HG03378 (cell line): ENCODE results near the gene TAPBP.
"Not testable (repeated sequence)": the region's sequence is repeated elsewhere in the genome, so short reads cannot be mapped to it uniquely, and the experiment has no call there.

ENCODE experiments used
- ATAC-seq: cut with Tn5 transposase; IDR thresholded peaks from one replicate; pipeline ENCODE4 v1.9.1; 2021; ENCODE audit warnings: mild to moderate bottlenecking, moderate library complexity; ENCODE audit not compliant: unreplicated experiment

Gene TAPBP

DNA sequence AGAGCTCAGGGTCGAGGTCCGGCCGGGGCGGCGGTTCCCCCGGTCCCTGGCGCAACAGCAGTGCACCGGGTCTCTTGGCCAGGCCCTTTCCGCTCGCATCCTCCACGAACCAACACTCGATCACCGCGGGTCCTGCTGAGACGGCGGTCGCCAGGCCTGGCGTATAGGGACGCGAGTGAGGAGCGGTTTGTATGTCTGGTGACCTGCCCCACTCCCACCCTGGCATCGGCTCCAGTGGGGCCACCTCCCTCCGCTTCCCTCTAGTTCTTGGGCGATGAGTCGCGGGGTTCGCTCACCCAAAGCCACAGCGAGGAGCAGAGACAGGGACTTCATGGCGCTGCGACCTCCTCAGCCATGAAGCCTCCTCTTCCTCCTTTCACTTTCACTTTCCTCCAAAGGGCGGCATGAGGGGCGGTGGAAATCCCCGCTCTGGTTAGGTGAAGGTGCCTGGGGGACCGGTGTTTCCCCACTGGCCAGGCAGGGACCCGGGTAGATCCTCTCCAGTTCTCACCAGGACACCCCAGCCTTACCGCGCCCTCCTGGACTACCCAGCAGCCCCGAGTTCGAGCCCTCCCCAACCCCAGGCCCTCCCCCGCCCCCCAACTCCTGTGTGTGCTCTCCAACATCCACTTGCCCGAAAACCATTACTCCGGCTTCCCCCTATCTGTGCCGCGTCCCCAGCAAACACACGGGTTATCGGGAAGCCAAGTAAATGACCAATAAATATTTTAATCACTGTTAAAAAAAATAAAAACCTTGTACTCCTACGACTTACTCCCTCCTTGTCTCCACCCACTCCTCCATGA lies at the start of gene TAPBP:
TSS of gene TAPBP (minus strand) at position 370 of the 806 bp plus-strand sequence. CDS start at position 333, 37 bp downstream.
- no peak for ATAC-seq

DNA sequence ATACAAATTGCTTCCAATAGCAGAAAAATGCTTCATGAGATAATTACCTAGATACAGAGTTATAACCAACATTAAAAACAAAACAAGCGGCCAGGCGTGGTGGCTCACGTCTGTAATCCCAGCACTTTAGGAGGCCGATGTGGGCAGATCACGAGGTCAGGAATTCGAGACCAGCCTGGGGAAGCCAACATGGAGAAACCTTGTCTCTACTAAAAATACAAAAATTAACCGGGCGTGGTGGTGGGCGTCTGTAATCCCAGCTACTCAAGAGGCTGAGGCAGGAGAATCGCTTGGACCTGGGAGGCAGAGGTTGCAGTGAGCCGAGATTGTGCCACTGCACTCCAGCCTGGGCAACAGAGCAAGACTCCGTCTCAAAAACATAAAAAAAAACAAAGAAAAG lies 49.6 kb upstream of the TAPBP start:
- not testable (repeated sequence) for ATAC-seq

DNA sequence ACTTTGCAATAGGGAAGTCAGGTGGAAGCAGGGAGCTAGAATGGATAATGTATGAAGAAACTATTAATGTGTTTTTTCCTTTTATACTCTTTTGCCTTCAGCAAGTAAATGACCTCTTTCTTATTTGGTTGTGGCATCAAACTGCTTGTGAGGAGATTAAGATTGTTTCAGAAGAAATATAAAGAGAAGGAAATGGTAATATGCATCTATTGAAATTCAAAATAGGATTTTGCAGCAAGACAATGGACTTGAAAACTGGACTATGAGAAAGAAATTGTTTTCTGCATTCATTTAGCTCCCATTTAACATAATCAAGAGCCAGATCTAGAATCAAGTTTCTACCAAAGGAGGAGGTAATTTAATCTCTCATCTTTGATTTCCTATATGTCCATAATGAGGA lies 45.5 kb upstream of the TAPBP start:
- no peak for ATAC-seq

DNA sequence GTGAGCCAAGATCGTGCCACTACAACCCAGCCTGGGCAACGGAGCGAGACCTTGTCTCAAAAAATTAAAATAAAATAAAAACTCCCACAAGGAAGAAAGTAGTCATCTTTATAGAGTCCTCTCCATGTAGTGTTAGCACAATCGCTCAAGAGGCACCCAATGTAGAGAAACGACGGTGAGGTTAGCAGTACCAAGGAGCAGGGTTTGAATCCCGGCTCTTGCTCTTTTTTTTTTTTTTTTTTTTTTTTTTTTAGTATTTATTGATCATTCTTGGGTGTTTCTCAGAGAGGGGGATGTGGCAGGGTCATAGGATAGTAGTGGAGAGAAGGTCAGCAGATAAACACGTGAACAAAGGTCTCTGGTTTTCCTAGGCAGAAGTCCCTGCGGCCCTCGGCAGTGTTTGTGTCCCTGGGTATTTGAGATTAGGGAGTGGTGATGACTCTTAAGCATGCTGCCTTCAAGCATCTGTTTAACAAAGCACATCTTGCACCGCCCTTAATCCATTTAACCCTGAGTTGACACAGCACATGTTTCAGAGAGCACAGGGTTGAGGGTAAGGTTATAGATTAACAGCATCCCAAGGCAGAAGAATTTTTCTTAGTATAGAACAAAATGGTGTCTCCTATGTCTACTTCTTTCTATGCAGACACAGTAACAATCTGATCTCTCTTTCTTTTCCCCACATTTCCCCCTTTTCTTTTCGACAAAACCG lies 43.4 kb upstream of the TAPBP start:
- ATAC-seq, result not testable (repeated sequence)

DNA sequence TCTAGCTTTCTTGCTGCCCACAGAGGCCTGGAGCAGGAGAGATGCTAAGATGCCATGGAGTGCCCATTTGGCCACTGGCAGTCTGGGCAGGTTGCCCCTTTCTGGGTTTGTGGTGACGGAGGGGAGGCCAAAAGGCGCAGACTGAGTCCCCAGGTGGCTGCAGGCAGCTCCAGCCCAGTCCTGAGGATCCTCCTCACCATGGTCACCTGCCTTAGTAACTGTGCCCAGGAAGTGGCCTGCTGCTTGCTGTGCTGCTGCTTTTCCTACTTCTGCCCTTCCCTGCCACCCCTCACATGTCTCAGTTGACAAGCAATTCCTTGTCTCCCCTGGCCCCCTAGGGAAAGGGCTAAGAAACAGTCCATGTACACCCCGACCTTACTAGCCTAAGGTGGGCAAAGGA lies 42.4 kb upstream of the TAPBP start:
- ATAC-seq, result no peak

- not testable (repeated sequence) for ATAC-seq
Observed at GRCh38 chr6:33355860-33356259, 42.0 kb upstream of the TAPBP start.

- ATAC-seq, result no peak
Observed at GRCh38 chr6:33347816-33348215, 33.9 kb upstream of the TAPBP start.

- ATAC-seq, result not testable (repeated sequence)
Observed at GRCh38 chr6:33346972-33347371, 33.1 kb upstream of the TAPBP start.

DNA sequence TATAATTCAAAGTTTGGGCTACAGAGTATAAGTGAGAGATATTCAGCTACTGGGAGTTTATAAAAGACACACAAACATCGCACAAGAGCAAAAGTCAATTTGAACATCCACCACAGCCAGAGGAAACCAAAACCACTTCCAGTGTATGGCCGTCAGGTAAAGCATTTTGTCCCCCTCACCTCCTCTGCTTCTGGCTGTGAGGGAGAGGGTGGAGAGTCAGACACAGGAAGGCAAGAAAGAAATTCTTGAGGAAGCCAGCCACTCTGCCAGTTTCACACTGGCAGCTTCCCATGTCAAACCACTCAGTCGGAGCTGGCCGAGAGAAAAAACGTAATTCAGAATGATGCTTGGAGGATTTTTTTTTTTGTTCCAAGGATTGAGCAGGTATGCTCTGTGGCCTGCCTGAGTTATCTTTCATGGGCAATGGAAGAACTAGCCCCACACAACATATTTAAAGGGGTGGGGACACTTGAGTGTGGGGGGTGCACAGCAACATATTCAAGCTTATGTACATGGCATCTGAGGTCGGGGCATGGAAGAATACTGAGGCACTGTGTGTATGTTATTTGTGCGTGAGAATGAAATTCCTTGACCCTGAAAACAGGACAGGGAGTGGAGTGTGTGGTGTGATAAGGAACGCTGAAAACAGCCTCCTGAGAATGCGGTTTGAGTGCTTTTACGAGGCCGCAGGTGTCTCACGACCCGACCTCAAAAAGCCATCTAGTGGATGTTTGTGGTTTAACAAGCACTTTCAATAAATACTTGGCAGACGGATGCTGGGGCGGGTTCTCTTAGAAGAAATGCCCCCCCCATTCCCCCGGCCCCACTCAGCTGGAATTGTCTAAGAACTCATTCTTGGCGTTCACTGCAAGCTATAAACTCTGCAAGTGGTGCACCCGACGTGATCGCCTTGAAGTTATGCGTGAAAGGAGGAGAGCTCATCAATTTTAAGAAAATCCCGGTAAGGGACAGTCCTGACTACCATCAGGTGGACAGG lies 31.1 kb upstream of the TAPBP start:
- ATAC-seq, result no peak

- ATAC-seq, result peak; percentile 42
Observed at GRCh38 chr6:33343953-33344611, 30.2 kb upstream of the TAPBP start.

DNA sequence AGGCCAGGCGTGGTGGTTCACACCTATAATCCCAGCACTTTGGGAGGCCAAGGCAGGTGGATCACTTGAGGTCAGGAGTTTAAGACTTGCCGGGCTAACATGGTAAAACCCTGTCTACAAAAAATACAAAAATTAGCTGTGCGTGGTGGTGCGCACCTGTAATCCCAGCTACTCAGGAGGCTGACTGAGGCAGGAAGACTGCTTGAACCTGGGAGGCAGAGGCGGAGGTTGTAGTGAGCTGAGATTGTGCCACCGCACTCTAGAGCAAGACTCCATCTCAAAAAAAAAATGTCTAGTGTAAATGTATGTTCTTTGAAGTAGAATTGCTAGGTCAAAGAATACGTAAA lies 29.7 kb upstream of the TAPBP start:
- not testable (repeated sequence) for ATAC-seq

DNA sequence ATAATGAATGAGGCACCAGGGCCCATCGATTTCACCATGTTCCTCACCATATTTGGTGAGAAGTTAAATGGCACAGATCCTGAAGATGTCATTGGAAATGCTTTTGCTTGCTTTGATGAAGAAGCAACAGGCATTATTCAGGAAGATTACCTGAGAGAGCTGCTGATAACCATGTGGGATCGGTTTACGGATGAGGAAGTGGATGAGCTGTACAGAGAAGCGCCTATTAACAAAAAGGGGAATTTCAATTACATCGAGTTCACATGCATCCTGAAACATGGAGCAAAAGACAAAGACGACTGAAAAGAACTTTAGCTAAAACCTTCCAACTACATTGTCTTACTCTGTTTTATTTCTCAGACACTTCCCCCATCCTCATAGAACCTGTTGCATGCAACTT lies 25.3 kb upstream of the TAPBP start:
- ATAC-seq, result no peak

DNA sequence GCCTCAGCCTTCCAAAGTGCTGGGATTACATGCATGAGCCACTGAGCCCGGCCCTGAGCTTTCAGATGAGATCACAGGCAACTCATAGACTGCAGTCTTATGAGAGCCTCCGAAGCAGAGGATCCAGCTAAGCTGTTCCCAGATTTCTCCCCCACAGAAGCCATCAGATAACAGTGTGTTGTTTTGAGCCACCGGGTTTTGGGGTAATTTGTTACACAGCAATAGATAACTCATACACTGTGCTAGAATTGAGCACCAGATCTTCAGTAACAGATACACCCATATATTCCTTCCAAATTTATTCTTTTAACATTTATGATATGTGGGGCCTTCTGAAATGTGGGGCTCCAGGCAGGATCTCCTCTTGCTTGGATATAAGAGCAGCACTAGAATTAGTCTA lies 22.6 kb upstream of the TAPBP start:
- ATAC-seq, result no peak

DNA sequence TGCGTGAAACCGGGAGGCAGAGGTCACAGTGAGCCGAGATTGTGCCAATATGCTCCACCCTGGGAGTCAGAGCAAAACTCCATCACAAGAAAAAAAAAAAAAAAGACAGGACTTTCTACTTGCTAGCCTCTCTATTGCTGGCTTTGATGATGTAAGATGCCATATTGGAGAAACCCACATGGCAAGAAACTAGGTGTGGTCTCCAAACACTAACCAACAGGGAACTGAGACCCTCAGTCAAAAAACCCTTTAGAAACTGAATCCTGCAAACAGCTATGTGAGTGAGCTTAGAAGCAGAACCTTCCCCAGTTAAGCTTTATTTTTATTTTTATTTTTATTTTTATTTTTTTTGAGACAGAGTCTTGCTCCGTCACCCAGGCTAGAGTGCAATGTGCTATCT lies 22.0 kb upstream of the TAPBP start:
- no peak for ATAC-seq

DNA sequence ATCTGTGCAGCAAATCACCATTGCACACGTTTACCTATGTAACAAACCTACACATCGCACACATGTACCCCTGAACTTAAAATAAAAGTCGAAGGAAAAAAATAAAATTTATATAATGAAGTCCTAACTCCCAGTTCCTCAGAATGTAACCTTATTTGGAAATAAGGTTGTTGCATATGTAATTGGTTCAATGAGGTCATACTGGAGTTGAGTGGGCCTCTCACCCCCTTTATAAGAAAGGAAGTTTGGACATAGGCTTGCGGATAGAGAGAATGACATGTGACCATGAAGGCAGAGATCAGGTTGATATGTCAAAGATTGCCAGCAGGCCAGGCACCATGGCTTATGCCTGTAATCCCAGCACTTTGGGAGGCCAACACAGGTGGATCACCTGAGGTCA lies 19.8 kb upstream of the TAPBP start:
- no peak for ATAC-seq

DNA sequence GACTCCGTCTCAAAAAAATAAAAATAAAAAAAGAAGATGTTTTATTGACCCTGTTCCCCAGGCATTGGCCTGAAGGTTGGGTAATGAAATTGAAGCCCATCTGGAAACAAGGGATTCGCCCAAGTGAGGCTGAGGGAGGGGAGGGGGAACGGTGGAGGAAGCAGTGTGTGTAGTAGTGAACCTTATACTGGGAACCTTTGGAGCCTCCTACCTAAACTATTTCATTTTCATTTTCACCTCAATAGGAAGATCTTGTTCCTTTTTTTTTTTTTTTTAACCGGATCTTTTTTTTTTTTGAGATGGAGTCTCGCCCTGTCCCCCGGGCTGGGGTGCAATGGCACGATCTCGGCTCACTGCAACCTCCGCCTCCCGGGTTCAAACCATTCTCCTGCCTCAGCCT lies 16.9 kb upstream of the TAPBP start:
- ATAC-seq, result no peak

DNA sequence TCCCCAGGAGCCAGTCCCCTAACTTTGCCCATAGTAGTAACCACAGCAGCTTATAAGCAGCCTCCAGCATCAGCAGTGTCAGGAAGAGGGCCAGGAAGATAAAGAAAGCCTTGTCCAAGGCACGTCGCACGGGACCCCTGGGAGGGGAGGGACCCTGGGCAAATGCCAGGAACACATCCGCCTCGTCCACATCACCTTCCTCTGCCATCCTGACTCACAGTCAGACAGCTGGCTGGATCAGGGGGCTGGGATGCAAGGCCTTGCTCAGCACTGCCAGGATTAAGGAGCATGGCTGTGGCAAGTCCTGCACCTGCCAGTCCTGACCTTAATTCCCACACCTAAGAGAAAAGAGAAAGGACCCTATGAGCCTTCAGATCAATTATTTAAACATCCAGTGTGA lies 15.2 kb upstream of the TAPBP start:
- ATAC-seq, result no peak

GRCh38 chr6:33324125-33324524 lies 10.2 kb upstream of the TAPBP start:
- ATAC-seq, result no peak

- ATAC-seq, result no peak
Observed at GRCh38 chr6:33323623-33323948, 9.7 kb upstream of the TAPBP start.

DNA sequence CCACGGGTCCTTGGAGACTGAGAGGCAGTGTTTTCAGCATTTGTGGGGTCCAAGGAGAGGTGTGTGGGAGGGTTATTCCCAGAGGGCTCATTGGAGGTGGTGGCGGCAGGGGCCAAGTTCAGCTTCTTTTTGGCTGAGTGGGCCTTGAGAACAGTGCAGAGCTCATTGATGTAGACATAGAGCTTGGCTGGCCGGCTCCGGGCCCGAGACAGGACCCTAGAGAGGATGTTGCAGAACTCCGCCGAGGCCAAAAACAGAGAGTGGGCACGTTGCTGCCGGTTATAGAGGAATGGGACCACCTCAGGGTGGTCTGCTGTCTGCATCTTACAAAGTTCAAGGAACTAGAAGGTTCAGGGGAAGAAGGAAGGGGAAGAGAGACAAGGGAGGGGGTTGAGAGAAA lies 7.3 kb upstream of the TAPBP start:
- ATAC-seq, result no peak
